ENCODE measurements around the gene CD9.

- TF ChIP-seq POLR2A (IDR thresholded peaks at IDR 0.05) = no peak
- TF ChIP-seq, protein P1, sequence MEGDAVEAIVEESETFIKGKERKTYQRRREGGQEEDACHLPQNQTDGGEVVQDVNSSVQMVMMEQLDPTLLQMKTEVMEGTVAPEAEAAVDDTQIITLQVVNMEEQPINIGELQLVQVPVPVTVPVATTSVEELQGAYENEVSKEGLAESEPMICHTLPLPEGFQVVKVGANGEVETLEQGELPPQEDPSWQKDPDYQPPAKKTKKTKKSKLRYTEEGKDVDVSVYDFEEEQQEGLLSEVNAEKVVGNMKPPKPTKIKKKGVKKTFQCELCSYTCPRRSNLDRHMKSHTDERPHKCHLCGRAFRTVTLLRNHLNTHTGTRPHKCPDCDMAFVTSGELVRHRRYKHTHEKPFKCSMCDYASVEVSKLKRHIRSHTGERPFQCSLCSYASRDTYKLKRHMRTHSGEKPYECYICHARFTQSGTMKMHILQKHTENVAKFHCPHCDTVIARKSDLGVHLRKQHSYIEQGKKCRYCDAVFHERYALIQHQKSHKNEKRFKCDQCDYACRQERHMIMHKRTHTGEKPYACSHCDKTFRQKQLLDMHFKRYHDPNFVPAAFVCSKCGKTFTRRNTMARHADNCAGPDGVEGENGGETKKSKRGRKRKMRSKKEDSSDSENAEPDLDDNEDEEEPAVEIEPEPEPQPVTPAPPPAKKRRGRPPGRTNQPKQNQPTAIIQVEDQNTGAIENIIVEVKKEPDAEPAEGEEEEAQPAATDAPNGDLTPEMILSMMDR (IDR thresholded peaks at IDR 0.05) = no peak
Measured at GRCh38 chr12:6231359-6232268, 31.4 kb downstream of the CD9 start.

Data from breast epithelium (tissue), 3 donors.